ENCODE data around the gene HYOU1.
"Not testable (repeated sequence)": the region's sequence is repeated elsewhere in the genome, so short reads cannot be mapped to it uniquely, and the experiment has no call there.

Gene HYOU1

DNA sequence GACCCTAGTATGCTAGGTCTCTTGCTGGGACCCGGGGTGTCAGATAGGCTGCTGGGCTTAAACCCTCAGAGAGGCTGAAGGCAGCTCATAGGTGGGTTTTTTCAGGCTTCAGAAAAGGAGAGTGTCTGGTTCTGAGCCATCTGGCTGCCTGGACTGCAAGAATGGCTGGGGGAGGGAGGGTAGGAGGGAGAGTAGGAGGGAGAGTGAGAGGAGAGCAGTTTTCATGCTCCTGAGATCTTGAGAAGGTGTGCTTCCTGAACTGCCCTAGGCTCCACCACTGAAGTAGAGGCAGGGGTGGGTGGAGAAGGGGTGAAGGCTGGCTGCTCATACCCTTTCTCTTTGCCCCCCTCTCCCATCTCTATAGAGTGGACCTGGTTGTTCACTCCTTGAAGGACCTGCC is 32.3 kb upstream of the HYOU1 start:
- in situ Hi-C loops (cut with HindIII; ENCODE audit: low pct_ligation_motif_present, low pct_unique_long_range_greater_than_20kb, low sequenced_read_pairs), result no loop called here
- DNase-seq, result no peak

DNA sequence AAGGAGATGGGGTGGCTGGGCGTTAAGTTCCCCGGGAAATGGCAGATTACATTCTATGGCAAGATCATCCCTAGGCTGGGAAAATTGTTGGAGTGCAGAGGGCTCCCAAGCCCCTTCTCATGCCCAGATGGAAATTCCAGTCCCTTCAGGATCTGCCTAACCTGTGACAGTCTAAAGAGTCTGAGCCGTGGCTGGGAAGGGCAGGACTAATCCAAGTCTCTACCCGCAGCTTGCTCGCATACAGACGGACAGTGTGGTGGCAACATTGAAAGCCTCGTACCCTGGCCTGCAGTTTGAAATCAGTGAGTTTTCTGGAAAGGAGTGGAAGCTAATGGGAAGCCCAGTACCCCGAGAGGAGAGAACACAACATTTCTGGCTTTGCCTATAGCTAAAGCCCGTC is 31.4 kb upstream of the HYOU1 start:
- in situ Hi-C loops (cut with HindIII; ENCODE audit: low pct_ligation_motif_present, low pct_unique_long_range_greater_than_20kb, low sequenced_read_pairs), result no loop called here
- no peak for DNase-seq

DNA sequence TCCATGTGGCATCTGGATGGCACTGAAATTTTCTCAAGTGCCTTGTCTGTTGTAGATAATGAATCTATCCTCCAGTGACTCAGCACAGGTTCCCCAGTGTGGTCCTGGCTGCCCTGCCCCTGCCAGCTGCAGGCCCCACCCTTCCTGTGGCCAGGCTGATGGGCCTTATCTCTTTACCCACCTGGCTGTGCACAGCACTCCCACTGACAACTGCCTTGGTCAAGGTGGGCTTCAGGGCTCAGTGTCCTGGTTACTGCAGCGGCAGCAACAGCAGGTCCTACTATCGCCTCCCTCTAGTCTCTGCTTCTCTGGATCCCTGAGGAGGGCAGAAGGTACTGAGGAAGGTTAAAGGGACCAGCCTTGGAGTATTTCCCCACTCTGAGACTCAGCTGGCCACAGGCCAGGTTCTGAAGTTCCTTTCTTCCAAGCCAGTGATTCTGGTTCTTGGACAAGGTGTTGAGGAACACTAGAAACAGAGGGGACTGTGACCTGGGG is 30.8 kb upstream of the HYOU1 start:
- in situ Hi-C loops (cut with HindIII; ENCODE audit: low pct_ligation_motif_present, low pct_unique_long_range_greater_than_20kb, low sequenced_read_pairs), result no loop called here
- no peak for DNase-seq

DNA sequence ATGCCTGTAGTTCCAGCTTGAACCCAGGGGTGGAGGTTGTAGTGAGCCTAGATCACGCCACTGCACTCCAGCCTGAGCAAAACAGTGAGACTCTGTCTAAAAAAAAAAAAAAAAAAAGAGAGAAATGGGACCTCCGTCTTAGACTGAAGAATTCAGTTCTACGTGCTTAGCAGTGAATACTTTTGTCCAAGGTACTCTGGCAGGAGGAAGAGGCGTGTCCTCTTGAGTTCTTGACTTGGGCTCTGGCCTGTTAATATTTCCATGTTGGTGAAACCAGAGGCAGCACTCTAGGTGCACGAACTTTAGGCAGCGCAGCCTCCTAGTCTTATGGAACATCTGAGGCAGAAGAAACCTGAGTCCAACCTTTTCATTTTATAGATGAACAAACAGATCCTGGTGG is 30.1 kb upstream of the HYOU1 start:
- no peak for DNase-seq
- in situ Hi-C loops (cut with HindIII; ENCODE audit: low pct_ligation_motif_present, low pct_unique_long_range_greater_than_20kb, low sequenced_read_pairs), result no loop called here

DNA sequence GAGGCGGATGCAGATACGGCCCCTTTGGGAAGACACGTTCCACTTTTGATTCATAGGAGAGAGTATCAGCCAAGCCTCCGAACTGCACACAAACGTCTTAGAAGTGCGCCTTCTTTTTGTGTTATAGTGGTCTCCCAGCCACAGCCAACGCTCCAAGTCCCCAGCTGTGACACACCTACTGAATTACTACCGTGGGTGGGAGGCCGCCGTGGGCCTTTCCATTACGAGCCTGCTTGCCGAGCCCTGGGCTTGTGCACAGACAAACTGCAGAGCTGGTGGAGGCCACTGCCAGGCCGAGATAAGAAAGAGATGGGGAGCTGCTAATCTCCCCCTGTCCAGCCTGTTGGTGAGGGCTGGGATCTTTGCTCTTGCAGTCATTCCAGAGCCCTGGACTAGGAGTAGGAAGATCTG is 28.4 kb upstream of the HYOU1 start:
- in situ Hi-C loops (cut with HindIII; ENCODE audit: low pct_ligation_motif_present, low pct_unique_long_range_greater_than_20kb, low sequenced_read_pairs), result no loop called here
- DNase-seq, result no peak

DNA sequence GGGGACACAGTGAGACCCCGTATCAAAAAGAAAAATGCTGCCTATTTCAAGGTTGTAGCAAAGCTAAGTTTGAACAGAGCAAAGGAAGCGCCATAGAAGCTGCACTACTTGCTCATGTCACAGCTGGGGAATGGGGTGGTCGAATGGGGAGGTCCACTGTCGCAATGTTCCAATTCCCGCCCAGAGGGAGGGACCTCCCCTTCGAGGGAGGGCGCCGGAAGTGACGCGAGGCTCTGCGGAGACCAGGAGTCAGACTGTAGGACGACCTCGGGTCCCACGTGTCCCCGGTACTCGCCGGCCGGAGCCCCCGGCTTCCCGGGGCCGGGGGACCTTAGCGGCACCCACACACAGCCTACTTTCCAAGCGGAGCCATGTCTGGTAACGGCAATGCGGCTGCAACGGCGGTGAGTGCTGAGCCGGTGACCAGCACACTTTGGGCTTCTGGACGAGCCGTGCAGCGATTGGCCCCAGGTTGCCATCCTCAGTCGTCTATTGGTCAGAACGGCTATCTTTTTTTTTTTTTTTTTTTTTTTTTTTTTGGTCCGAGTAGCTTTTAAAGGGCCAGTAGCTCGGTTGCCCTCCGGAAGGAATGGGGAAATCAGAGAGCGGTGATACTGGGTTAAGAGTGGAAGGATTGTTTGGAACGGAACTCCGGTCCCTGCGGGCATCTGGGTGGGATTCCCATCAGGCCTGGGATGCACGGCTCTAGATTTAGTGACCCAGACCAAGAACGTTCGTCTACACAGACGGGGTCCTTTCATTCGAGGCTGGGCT is 27.8 kb upstream of the HYOU1 start, which contains the start of gene HMBS:
HMBS (plus strand) TSS at position 219 of the 774 bp plus-strand sequence; CDS start at position 372, 153 bp downstream.
- peak; percentile 91 for DNase-seq
- in situ Hi-C loops (cut with HindIII; ENCODE audit: low pct_ligation_motif_present, low pct_unique_long_range_greater_than_20kb, low sequenced_read_pairs), result no loop called here

DNA sequence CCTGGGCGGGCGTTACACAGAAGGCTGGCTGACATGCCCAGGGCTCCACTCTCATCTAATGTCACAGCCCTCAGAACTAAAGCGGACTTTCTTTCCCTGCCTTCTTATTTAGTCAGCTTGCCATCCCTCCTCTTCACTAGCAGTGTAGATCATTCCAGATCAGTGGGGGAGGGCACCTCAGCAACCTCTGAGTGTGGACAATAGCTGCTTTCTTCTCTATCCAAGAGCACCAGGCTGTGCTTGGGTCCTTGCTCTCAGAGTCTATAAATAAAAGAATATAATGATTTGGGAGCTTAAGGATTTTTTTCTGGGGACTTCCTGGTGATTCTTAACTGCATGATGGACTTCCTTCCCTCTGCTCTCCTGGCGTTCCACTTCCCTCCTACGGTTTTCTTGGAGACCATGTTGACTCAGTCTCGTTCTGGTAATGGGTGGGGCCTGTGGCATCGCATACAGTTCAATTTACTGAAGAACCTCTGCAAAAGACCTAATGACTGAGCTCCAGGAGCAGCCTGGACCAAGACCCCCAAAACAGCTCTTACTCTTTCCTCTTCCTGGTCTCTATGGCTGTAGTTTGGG is 24.8 kb upstream of the HYOU1 start:
- in situ Hi-C loops (cut with HindIII; ENCODE audit: low pct_ligation_motif_present, low pct_unique_long_range_greater_than_20kb, low sequenced_read_pairs), result no loop called here
- DNase-seq, result no peak

DNA sequence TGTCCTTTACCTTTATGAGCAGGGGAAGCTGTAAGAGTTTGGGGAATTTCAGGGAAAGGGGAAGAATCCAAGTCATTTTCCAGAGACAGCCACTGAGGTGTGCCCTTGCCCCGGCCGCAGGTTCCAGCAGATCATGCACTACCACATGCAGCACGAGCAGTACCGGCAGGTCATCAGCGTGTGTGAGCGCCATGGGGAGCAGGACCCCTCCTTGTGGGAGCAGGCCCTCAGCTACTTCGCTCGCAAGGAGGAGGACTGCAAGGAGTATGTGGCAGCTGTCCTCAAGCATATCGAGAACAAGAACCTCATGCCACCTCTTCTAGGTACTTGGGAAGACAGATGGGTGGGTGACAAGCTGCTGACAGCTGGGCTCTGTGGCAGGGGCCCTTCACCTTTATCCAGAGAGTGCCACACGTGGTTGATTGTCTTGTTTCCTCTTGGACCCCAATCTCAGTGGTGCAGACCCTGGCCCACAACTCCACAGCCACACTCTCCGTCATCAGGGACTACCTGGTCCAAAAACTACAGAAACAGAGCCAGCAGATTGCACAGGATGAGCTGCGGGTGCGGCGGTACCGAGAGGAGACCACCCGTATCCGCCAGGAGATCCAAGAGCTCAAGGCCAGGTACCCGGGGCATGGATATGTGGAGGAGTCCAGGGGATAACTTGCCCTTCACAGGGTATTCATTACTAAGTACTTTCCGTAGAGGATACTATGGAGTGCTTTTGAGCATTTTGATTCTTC is 21.8 kb upstream of the HYOU1 start:
- in situ Hi-C loops (cut with HindIII; ENCODE audit: low pct_ligation_motif_present, low pct_unique_long_range_greater_than_20kb, low sequenced_read_pairs), result no loop called here
- DNase-seq, result no peak

DNA sequence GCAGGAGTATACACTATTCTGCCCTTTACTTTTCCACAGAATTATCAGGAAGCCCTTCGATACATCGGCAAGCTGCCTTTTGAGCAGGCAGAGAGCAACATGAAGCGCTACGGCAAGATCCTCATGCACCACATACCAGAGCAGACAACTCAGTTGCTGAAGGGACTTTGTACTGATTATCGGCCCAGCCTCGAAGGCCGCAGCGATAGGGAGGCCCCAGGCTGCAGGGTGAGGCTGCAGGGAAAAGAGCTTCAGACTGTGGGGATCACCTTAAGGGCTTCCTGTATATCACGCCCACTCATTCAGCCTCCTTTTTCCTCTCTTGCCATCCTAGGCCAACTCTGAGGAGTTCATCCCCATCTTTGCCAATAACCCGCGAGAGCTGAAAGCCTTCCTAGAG is 20.8 kb upstream of the HYOU1 start:
- in situ Hi-C loops (cut with HindIII; ENCODE audit: low pct_ligation_motif_present, low pct_unique_long_range_greater_than_20kb, low sequenced_read_pairs), result no loop called here
- no peak for DNase-seq

DNA sequence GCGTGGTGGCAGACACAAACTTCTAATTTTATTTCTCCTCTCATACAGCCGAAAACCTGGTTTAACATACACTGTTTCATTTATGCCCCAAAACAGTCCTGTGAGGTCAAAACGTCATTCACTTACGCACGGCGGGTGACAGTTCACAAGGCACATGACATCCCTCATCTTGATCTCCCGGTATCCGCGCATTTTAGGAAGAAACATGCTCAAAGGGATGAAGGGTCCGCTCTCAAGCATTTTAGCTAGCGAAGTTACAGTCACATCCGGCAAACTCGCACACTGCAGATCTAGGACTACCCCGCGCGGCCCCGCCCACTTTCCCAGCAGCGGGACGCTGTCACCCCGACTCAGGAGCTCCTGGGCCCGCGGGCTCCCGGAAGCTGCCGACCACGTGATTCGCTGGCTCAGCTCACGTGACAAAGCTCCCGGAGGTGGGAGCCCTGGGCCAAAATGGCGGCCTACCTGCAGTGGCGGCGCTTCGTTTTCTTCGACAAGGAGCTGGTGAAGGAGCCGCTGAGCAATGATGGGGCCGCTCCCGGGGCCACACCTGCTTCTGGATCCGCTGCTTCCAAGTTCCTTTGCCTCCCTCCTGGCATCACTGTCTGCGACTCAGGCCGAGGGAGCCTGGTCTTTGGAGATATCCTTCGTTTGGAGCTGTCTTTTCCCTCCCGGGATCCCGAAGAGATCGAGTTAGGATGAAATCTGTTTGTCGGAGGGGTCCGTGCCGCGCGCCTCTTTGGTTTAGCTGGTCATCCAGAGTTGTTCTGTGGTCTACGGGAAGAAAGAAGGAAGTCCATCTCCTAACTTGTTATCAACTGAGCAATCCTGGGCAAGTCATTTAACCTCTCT is 10.6 kb upstream of the HYOU1 start, which contains the start of gene VPS11:
VPS11 (plus strand) TSS at position 448 of the 852 bp plus-strand sequence; CDS start at position 454, 6 bp downstream.
- in situ Hi-C loops (cut with HindIII; ENCODE audit: low pct_ligation_motif_present, low pct_unique_long_range_greater_than_20kb, low sequenced_read_pairs), result no loop called here
- peak; percentile 95 for DNase-seq

DNA sequence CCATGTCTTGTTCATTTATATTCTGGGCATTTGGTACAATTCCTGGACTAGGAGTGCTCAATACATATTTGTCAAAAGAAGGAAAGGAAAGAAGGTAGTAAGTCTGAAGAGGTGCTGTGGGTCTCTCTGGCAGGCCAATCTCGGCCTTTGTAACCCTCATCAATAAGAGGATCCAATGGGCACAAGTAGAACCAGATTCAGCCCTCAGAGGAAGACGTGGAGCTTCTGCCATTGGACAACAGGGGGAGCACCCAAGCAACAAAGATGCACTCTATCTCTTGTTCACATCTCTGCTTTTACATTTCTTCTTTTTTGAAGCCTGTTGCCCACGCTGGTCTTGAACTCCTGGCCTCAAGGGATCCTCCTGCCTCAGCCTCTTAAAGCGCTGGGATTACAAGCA is 8.4 kb upstream of the HYOU1 start:
- DNase-seq, result peak; percentile 39

DNA sequence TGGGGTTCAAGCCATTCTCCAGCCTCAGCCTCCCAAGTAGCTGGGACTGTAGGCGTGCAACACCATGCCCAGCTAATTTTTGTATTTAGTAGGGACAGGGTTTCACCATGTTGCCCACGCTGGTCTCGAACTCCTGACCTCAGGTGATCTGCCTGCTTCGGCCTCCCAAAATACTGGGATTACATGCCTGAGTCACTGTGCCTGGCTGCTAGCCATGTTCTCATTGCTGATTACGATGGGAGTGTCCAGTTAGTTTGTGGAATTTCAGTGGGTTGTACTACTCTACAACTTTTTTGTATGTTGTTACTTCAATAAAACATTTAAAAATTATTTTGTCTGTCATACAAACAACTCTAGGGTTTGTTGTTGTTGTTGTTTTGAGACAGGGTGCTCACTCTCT is 5.8 kb upstream of the HYOU1 start:
- in situ Hi-C loops (cut with HindIII; ENCODE audit: low pct_ligation_motif_present, low pct_unique_long_range_greater_than_20kb, low sequenced_read_pairs), result no loop called here
- DNase-seq, result no peak

More for the DNA sequence above, 8.4 kb upstream of the HYOU1 start:
- in situ Hi-C loops (cut with HindIII; ENCODE audit: low pct_ligation_motif_present, low pct_unique_long_range_greater_than_20kb, low sequenced_read_pairs), result no loop called here

DNA sequence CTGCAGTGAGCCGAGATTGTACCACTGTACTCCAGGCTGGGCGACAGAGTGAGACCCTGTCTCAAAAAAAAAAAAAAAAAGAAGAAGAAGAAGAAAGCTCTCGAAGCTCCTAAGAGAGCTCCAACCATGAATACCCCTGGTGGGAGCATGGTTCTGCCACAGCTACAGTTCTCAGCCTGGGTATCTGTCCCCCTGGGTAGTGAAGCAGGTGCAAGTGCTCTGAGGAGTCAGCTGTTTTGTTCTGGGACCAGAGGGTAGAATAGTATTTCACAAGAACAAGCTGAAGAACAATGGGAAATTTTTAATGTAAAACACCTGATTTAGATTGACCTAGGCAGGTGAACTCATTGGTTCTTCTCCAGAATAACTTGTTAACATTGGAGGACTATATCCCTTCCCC is 4.3 kb upstream of the HYOU1 start:
- in situ Hi-C loops (cut with HindIII; ENCODE audit: low pct_ligation_motif_present, low pct_unique_long_range_greater_than_20kb, low sequenced_read_pairs), result no loop called here
- DNase-seq, result no peak

DNA sequence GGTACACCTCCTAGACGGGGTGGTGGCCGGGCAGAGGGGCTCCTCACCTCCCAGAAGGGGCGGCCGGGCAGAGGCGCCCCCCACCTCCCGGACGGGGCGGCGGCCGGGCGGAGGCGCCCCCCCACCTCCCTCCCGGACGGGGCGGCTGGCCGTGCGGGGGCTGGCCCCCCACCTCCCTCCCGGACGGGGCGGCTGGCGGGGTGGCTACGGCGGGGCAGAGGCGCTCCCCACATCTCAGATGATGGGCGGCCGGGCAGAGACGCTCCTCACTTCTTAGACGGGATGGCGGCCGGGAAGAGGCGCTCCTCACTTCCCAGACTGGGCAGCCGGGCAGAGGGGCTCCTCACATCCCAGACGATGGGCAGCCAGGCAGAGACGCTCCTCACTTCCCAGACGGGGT is 2.1 kb upstream of the HYOU1 start:
- in situ Hi-C loops (cut with HindIII; ENCODE audit: low pct_ligation_motif_present, low pct_unique_long_range_greater_than_20kb, low sequenced_read_pairs); DNase-seq: not testable (repeated sequence)

DNA sequence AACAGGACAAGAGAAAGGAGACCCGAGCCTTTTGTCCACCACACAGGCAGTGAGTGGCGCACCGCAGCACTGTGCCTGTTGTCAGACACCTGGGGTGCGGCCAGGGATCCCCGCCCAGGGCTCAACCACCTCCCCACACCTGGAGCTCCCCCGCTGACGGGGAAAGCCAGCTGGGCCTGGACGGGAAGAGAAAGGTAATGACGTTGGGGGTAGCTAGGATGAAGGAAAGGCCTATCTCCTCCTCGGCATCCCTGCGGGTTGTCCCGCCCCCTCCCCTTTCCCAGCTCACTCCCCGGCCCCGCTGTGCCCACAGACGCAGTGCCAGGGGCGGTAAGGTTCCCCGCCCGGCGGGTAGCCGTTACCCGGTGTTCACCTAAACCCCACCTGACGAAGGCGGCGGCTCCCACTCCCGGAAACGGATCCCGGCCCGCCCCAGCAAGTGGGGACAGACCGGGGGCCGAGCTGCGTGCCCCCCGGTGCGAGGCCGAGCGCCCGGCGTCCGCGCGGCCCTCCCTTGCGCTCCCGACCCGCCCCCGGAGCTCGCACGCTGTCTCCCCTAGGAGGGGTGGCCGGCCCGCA is 495 bp downstream of the HYOU1 start:
- DNase-seq, result no peak
- in situ Hi-C loops (cut with HindIII; ENCODE audit: low pct_ligation_motif_present, low pct_unique_long_range_greater_than_20kb, low sequenced_read_pairs), result no loop called here

DNA sequence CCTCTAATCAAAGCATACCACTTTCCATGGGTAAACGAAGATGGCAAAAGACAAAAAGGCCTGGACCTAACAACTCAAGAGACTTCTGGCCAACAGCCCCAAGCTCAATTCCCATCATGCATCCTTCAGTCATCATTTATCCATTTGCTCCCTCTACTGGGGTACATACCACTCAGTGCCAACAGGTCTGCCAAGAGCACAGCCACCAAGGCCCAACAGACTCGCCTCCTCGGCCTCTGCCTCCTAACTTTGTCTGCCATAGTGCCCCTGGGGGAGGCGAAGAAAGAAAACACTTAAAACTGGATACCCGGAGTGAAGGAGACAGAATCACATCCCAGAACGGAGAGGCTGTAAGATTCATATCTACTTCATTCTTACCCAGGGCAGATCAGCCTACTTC is 1.1 kb downstream of the HYOU1 start:
- in situ Hi-C loops (cut with HindIII; ENCODE audit: low pct_ligation_motif_present, low pct_unique_long_range_greater_than_20kb, low sequenced_read_pairs), result no loop called here
- peak; percentile 48 for DNase-seq

DNA sequence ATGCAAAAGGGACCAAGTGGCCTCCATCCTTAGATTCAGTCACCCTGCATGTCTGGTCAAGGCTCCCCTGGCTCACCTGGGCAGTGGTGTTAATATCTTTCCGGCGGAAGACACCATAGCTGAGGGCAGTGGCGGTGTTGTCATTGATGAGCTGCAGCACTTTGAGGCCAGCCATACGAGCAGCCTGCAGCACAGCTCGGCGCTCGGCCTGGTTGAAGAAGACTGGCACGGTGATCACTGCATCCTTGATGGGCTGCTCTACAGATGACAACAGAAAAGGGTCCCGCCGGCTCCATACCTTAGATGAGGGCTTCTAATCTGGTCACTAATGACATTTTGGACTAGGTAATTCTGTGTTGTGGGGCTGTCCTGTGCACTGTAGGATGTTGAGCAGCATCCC is 2.6 kb downstream of the HYOU1 start:
- DNase-seq, result no peak
- in situ Hi-C loops (cut with HindIII; ENCODE audit: low pct_ligation_motif_present, low pct_unique_long_range_greater_than_20kb, low sequenced_read_pairs), result no loop called here

DNA sequence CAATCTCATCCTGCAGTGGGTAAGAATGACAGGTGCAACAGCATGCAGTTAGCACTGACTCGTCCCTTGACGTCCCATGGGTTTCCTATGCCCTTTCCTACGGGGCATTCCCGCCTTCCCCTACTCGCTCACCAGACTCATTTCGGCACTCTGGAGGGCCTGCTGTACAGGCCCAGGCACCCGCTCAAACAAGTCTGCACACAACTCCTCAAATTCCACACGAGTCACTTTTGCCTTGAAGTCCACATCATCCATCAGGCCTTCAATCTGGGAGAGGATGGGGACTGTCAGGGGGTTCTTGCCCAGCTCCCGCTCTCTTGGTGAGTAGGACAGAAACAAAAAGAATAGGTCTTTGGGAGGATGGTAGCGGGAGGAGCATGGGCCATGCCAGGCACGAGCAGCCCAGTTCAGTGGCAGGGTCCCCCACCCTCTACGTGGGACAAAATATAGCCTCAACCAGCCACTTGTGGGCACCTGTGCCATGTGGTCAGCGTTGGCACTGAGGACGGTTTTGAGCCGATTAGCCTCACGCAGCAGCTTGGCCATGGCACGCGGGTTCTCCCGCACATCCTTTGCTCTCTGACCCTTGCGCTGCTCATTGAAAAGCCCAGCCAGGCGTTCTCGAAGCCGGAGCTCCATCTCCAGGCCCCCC is 4.7 kb downstream of the HYOU1 start:
- DNase-seq, result no peak
- in situ Hi-C loops (cut with HindIII; ENCODE audit: low pct_ligation_motif_present, low pct_unique_long_range_greater_than_20kb, low sequenced_read_pairs), result no loop called here

Measured in ACHN (cell line).